Right ventricle myocardium superior (tissue), 1 donor: ENCODE results near the gene AKAP1. TPM values are rescaled to one million over a fixed set of nuclear protein-coding genes. Genes with fewer than 3 reads are reported as not detected.

ENCODE experiments used
- ATAC-seq: fragments of 200-7000 bp; cut with Tn5 transposase; one replicate; pipeline ENCODE4 v1.9.1; 2020; ENCODE audit warnings: mild to moderate bottlenecking; ENCODE audit not compliant: poor library complexity
- DNase-seq: peaks from one replicate; pipeline ENCODE4 v3.0.0-alpha.2; 2020
- intact Hi-C: fragments of 100-400 bp; cut with DNase I; formaldehyde crosslinking; loops from one replicate; pipeline ENCODE4 v1.11.2; 2022
- total RNA-seq: library from RNA; stranded (reverse); fragmentation: NEBNext Ultra II Directional; extraction: Animal tissue kit (Norgen Biotek cat#: 25700); gene quantifications from one replicate; pipeline ENCODE4 v1.2.1, GENCODE V29; 2021
- donor health status: DM: no; HTN: yes; CAD: no; lungs with severe emphysema.

AKAP1 gene
- total RNA-seq, 1 donor from 2014 or later = 228 TPM

DNA sequence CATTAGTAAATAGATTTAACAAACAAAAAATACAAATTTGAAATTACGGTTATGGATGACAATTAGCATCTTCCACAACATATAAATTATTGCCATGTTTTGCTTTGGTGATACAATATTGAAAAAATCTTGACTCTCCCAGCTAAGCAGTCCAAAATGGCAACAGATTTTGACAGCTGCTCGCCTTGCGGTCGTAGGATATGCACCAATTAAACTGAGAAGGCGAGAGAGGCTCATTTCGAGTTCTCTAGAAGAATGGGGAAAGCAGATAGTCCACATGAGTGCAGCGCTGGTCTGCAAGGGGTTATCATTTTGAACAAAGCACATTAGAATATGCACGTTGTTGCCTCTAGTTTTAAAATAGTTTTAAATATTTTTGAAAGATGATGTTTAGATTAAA lies 55.3 kb downstream of the AKAP1 start:
- intact Hi-C loops = no loop called here
- no peak for DNase-seq
- no peak for ATAC-seq

DNA sequence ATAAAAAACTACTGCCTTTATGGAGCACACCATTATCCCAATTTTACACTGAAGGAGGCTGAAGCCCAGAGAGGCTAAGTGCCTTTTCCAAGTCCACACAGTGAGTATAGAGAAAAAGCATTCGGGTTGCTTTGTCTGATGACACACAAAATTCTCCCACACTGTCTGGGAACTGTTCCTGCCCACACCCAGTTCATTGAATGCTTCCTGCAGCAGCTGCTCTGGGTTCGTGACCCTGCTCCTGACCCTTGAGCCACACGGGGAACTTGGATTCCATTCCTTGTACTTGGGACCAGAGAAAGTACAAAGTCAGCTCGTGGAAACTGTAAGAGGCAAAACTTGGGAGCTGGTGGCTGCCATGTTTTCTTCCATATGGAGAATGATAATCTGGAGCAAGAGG lies 57.9 kb downstream of the AKAP1 start:
- DNase-seq (no peak), ATAC-seq (no peak)
- intact Hi-C loops = no loop called here

DNA sequence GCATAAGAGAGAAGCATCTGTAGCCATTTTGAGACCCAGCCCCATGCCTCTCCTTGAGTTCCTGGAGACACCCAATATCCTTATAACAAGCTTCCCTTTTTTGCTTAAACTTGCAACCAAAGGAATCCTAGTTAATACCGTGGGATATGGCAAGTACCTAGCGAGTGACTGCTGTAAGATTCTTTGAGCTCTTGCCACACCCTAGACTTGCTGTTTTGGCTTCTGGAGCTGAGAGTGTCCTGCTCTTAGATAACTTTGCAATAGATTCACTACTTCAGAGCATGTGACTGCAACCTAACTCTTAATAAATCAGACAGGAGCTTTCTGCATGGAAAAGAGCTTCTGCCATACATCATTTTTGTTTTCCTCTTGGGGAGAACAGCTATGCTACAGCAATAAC lies 58.3 kb downstream of the AKAP1 start:
- intact Hi-C loops = no loop called here
- DNase-seq (no peak), ATAC-seq (no peak)

DNA sequence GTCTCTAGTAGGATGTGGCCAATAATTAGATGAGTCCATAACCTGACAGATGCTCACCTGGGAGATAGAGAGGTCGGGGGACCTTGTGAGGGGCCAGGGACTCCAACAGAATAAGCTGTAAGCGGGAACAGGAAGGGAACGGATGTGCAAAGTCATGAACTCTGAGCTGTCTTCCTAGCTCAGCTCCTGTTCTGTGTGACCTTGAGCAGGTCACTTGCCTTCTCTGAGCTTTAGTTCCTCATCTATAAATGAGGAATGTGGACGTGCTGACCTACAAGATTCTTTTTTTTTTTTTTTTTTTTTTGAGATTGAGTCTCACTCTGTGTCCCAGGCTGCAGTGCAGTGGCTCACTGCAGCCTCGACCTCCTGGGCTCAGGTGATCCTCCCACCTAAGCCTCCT lies 58.9 kb downstream of the AKAP1 start:
- intact Hi-C loops = no loop called here
- ATAC-seq = no peak
- DNase-seq = no peak

DNA sequence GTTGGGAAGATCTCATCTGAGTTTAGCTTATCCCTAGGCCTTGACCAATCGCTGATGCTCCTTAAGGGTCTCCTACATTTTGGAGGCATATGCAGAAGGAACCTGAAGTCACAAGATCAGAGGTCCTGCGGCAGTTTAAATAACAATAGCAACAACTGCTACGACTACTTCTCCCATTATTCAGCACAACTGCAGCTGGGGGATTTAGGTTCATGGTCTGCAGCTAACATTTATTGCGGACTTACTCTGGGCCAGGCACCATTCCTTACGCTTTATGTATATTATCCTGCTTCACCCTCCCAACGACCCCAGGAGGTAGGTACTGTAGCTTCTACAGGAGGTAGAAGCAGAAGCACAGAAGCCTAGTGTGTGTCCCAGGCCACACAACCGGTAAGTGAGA lies 59.5 kb downstream of the AKAP1 start:
- no peak for ATAC-seq
- no peak for DNase-seq
- intact Hi-C loops = no loop called here

DNA sequence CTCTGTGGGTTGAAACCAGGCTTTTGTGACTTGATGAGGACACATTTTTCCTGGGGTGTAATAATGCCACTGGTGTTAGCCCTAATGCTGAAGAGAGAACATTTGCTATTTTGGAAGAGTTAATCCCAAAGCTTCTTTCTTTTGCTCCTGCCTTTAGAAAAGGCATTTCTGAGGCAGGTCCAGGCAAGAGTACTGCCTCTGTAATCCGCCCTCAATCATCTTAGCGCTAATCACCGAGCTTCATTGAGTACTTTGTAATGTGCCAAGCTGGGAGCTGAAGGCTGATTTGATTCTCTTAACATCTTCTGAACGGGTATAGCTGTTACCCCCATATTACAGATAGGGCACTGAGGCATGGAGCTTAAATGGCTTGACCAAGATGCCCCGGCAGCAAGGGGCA lies 60.3 kb downstream of the AKAP1 start:
- ATAC-seq = no peak
- DNase-seq = no peak
- intact Hi-C loops = no loop called here

DNA sequence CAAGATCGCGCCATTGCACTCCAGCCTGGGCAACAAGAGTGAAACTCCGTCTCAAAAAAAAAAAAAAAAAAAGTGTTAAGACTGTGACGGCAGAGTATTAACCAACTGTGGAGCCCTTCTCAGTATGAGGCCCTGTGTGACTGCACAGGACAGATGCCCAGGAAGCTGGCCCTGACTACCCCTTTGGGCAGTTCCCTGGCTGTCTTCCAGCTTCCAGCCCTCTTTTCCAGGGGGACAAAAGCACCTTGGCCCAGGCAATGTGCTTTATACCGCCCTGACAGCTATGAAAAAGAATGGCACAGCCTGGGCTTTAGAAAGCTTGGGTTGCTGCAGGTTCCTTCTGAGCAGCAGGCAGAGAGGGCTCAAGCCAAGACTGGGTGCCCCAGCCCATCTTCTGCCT lies 61.2 kb downstream of the AKAP1 start:
- intact Hi-C loops = no loop called here
- no peak for DNase-seq
- no peak for ATAC-seq

DNA sequence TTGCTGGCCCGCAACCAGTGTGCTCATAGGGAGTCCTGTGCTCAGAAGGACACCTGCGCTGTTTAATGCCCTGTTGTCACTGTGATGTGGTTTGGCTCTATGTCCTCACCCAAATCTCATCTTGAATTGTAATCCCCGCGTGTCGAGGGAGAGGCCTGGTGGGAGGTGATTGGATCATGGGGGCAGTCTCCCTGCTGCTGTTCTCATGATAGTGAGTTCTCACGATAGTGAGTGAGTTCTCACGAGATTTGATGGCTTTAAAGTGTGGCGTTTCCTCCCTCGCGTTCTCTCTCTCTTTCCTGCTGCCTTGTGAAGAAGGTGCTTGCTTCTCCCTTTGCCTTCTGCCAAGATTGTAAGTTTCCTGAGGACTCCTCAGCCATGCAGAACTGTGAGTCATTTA lies 66.8 kb downstream of the AKAP1 start:
- intact Hi-C loops = no loop called here
- ATAC-seq (no peak), DNase-seq (no peak)

DNA sequence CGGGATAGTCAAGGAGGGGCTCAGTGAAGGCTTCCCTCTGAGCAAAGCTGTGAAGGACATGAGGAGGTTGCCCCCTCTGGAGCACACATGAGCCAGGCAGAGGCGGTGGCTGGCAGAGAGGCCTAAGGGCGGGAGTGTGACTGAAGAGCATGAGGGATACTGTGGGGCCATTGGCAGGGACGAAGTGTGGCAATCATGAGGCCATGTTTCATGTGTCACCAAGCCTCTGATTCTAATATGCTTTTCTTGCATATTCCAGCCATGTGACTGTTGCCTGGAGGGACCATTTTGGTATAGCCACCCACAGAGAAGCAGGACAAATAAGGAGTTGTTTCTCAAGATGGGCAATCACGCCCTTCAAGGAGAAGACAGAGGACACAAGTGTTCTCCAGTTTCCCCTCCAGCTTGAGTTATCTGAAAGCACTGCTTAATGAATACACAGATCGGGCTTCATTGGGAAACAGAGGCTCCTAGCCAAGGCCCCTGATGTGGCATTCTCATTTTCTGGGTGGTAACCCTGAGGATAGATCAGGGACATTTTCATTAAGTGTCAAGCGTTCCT lies 68.0 kb downstream of the AKAP1 start:
- ATAC-seq (no peak), DNase-seq (no peak)
- intact Hi-C loops = no loop called here

DNA sequence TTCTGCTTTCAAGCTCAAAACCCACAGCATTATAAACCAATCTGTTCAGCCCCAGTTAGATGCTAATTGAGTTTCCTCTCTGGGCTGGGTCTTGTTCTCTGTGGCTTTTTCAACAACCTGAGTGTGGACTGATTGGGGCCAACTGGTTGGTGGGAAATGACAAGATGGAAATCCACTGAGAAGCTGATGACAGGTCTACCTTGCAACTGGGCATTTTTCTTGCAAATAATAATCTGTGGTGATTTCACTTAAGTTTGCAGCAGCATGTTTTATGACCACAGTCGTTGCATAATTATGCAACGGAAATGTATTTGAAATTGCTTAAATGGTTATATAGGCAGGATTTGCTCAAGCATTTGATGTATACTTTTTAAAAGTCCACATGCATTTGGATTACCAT lies 69.9 kb downstream of the AKAP1 start:
- intact Hi-C loops = no loop called here
- ATAC-seq = no peak
- DNase-seq = no peak

DNA sequence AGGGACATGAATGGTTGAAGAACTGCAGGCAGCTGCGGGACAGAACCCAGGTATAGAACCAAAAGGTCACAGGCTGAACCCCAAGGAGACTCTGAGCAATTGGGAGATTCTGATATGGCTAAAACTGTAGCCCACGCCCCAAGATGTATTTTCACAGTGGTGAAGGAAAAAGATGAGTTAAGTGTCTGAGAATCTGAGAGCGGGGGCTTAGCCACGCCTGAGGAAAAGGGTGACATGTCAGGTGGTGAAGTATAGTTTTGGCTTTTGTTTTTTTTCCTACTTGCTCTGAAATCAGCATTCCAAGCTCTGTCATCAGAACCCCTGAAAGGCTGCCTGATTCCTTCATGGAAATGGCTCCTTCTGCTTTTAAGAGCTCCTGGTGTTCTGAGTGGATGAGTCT lies 73.3 kb downstream of the AKAP1 start:
- ATAC-seq (no peak), DNase-seq (no peak)
- intact Hi-C loops = no loop called here

DNA sequence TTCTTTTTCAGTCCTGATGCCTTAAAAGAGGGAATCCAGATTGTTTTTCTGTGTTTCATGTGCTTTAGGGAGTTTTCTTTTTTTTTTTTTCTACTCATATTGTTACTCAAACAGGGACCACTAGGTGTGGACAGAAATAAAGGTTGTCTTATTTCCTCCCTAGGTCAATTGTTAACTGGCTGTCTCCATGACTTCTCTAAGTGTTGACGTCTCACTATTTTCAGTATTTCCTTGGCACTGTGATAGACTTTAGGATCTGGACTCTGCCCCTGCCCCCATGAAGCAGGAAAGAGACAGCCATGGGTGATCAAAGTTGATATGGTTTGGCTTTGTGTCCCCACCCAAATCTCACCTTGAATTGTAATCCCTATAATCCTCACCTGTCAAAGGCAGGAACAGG lies 73.7 kb downstream of the AKAP1 start:
- intact Hi-C loops = no loop called here
- ATAC-seq = no peak
- DNase-seq = no peak

DNA sequence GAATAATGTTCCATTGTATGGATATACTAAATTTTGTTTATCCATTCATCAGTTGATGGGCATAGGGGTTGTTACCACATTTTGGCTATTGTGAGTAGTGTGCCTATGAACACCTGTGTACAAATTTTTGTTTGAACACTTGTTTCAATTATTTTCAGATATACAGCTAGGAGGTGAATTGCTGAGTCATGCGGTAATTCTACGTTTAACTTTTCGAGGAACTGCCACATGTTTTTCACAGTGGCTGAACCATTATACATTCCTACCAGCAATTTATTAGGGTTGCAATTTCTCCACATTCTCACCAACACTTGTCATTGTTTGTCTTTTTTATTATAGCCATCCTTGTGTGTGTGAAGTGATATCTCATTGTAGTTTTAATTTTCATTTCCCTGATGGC lies 75.6 kb downstream of the AKAP1 start:
- no peak for ATAC-seq
- no peak for DNase-seq
- intact Hi-C loops = no loop called here

DNA sequence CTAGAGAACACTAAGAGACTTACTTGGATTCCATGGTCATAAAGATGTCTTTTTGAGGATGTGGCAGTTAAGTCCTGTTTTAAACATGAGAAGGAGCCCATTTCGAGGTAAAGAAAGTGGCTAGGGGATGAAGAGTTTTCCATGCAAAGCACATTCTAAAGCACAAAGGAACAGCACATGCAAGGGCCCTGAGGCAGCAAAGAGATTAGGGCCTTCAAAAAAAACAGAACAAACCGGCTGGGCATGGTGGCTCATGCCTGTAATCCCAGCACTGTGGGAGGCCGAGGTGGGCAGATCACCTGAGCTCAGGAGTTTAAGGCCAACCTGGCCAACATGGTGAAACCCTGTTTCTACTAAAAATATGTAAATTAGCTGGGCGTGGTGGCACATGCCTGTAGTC lies 79.8 kb downstream of the AKAP1 start:
- intact Hi-C loops = no loop called here
- ATAC-seq = no peak
- DNase-seq = no peak

DNA sequence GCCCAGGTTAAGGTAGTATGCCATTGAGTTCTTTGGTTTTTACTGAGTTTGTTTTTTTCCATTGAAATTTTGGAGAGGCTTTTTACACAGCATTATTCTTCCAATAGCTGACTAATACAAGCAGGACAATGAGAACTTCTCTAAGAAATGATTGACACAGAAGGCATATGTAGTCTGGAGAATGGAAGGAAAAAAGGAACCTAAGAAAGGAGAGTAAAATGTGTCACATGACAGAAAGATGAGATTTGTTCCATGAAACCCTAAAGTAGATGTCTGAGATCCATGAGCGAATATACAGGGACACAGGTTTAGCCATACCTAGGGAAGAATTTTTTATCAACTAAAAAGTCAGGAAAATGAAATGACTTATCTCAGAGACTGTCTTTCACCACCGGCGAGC lies 80.7 kb downstream of the AKAP1 start:
- DNase-seq = no peak
- intact Hi-C loops = no loop called here
- no peak for ATAC-seq

DNA sequence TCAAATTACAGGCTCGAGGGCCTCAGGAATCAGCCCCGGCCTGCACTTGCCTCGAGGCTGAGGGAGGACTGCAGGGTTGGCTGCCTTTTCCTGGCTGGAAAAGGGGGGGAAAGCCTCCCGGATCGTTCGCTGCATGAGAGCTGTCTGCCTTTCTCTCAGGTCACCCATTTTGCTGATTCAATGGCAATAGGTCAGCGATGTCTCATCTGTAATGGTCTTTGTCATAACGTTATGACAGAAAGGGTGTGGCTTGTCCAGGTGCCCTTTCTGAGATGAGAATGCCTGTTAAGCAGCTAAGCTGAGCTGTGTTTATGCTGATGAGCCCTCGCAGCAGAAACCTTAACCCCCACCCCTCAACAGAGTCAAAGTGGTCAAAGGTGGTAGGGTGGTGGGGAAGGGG lies 81.8 kb downstream of the AKAP1 start:
- intact Hi-C loops = no loop called here
- ATAC-seq = no peak
- DNase-seq = no peak

DNA sequence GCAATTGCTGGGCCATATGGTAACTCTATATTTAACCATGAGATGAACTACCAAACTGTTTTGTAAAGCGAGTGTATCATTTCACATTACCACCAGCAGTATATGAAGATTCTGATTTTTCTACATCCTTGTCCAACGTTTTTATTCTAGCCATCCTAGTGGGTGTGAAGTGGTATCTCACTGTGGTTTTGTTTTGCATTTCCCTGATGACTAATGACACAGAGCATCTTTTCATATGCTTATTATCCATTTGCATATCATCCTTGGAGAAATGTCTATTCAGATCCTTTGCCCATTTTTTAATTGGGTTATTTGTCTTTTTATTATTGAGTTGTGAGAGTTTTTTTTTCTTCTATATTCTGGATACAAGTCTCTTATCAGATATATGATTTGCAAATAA lies 83.6 kb downstream of the AKAP1 start:
- intact Hi-C loops = no loop called here
- DNase-seq (no peak), ATAC-seq (no peak)

DNA sequence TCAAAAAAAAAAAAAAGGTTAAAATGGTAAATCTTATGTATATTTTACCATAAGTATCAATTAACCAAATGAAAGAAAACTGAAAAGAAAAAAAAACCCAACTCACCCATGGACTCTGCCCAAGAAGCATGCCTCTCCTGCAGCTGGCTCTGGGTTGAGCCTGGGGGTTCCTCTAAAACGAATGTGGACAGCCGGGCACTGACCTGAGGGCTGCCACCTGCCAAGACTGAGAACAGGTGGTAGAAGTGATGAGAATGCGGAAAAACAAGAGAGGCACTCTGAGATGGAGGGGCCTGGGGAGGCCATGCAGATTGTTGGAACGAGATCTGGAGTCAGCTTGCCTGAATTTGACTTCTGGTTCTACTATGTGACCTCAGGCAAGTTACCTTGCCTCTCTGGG lies 85.8 kb downstream of the AKAP1 start:
- intact Hi-C loops = no loop called here
- DNase-seq = no peak
- no peak for ATAC-seq
